Measurements from ENCODE around the gene AQP7. TPM values are rescaled to one million over a fixed set of nuclear protein-coding genes. Genes with fewer than 3 reads are reported as not detected.
"Not testable (repeated sequence)": the region's sequence is repeated elsewhere in the genome, so short reads cannot be mapped to it uniquely, and the experiment has no call there.

AQP7 gene
- total RNA-seq, 4 donors from 2014 or later: 2.7 to 20.7 (median 9.6) TPM

GRCh38 chr9:33388110-33388994, 14.0 kb downstream of the AQP7 start:
- no peak for DNase-seq (ENCODE audit: low spot score in 2 of 2)
- 81 to 85% methylated on average over 15 of the region's 15 CpGs for WGBS, 2 donors

GRCh38 chr9:33386998-33387397, 15.4 kb downstream of the AQP7 start:
- WGBS, 2 donors: 83 to 87% methylated on average over 9 of the region's 9 CpGs
- H3K4me3 ChIP-seq (ENCODE audit: low read depth, poor library complexity, severe bottlenecking); DNase-seq (ENCODE audit: low spot score in 2 of 2); intact Hi-C loops (cut with DNase I; ENCODE audit: low total_unique reads): not testable (repeated sequence)

More at GRCh38 chr9:33388110-33388994, 14.0 kb downstream of the AQP7 start:
- TF ChIP-seq CTCF (IDR thresholded peaks at IDR 0.05) (no peak), POLR2A (IDR thresholded peaks at IDR 0.05) (no peak)
- intact Hi-C loops (cut with DNase I; ENCODE audit: low total_unique reads): no loop called here
- no peak overlapping the region for H3K4me3 ChIP-seq (ENCODE audit: low read depth, poor library complexity, severe bottlenecking)

GRCh38 chr9:33386641-33386996, 15.7 kb downstream of the AQP7 start:
- DNase-seq (ENCODE audit: low spot score in 2 of 2); intact Hi-C loops (cut with DNase I; ENCODE audit: low total_unique reads); H3K4me3 ChIP-seq (ENCODE audit: low read depth, poor library complexity, severe bottlenecking): not testable (repeated sequence)
- 85 to 87% methylated on average over 10 to 14 of the region's 14 CpGs for WGBS, 2 donors

- DNase-seq (ENCODE audit: low spot score in 2 of 2); H3K4me3 ChIP-seq (ENCODE audit: low read depth, poor library complexity, severe bottlenecking); intact Hi-C loops (cut with DNase I; ENCODE audit: low total_unique reads): not testable (repeated sequence)
- WGBS, 2 donors: 89 to 91% methylated on average over 22 to 23 of the region's 23 CpGs
Observed at GRCh38 chr9:33385979-33386640, 16.3 kb downstream of the AQP7 start.

GRCh38 chr9:33385536-33385935, 16.8 kb downstream of the AQP7 start:
- 91 to 97% methylated on average over 4 to 9 of the region's 11 CpGs for WGBS, 2 donors
- DNase-seq (ENCODE audit: low spot score in 2 of 2); intact Hi-C loops (cut with DNase I; ENCODE audit: low total_unique reads): not testable (repeated sequence)

GRCh38 chr9:33383396-33383795, 19.0 kb downstream of the AQP7 start:
- WGBS, 2 donors: 93 to 95% methylated on average over 11 of the region's 11 CpGs
- H3K4me3 ChIP-seq (ENCODE audit: low read depth, poor library complexity, severe bottlenecking); intact Hi-C loops (cut with DNase I; ENCODE audit: low total_unique reads); DNase-seq (ENCODE audit: low spot score in 2 of 2): not testable (repeated sequence)

More at GRCh38 chr9:33385536-33385935, 16.8 kb downstream of the AQP7 start:
- H3K4me3 ChIP-seq (ENCODE audit: low read depth, poor library complexity, severe bottlenecking): not testable (repeated sequence)

- 73 to 84% methylated on average over 10 of the region's 10 CpGs for WGBS, 2 donors
- H3K4me3 ChIP-seq (ENCODE audit: low read depth, poor library complexity, severe bottlenecking); intact Hi-C loops (cut with DNase I; ENCODE audit: low total_unique reads); DNase-seq (ENCODE audit: low spot score in 2 of 2): not testable (repeated sequence)
Observed at GRCh38 chr9:33382397-33382796, 20.0 kb downstream of the AQP7 start.

- WGBS, 2 donors: 65 to 66% methylated on average over 10 to 11 of the region's 11 CpGs
- TF ChIP-seq CTCF (IDR thresholded peaks at IDR 0.05): no peak
- TF ChIP-seq POLR2A (IDR thresholded peaks at IDR 0.05): no peak
- DNase-seq (ENCODE audit: low spot score in 2 of 2): no peak
- intact Hi-C loops (cut with DNase I; ENCODE audit: low total_unique reads): no loop called here
- no peak overlapping the region for H3K4me3 ChIP-seq (ENCODE audit: low read depth, poor library complexity, severe bottlenecking)
Observed at GRCh38 chr9:33381231-33381791, 21.1 kb downstream of the AQP7 start.

All from lower leg skin (tissue), 4 donors.